SK-N-SH (cell line): ENCODE measurements around the gene FXYD2.

Experiments used
- FOXJ3 ChIP-seq: sonication (generic); formaldehyde crosslinking; IDR thresholded peaks from 2 replicates; pipeline ENCODE4 v1.5.1; 2020; ENCODE audit warnings: mild to moderate bottlenecking, missing genetic modification reagents
- POLR2AphosphoS5 ChIP-seq: IDR thresholded peaks from 2 replicates; pipeline ENCODE4 v1.6.1; 2012; ENCODE audit warnings: low read depth, low read length
- TF ChIP-seq, protein P1 (sequence below): IDR thresholded peaks from 2 replicates; pipeline ENCODE4 v1.4.0; 2012; ENCODE audit warnings: low read depth, borderline replicate concordance

- TF ChIP-seq FOXJ3 (CRISPR knock-in tag): peak; percentile 64; the same call in 1 of the 2 replicates
- TF ChIP-seq POLR2AphosphoS5: no peak
- TF ChIP-seq, protein P1, sequence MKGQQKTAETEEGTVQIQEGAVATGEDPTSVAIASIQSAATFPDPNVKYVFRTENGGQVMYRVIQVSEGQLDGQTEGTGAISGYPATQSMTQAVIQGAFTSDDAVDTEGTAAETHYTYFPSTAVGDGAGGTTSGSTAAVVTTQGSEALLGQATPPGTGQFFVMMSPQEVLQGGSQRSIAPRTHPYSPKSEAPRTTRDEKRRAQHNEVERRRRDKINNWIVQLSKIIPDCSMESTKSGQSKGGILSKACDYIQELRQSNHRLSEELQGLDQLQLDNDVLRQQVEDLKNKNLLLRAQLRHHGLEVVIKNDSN: no peak
These were observed 15.1 kb downstream of the FXYD2 start for GRCh38 chr11:117809236-117810055.
